ENCODE data around the gene SMAD5.

GRCh38 chr5:136185974-136186665 lies 53.5 kb downstream of the SMAD5 start:
- no peak for TF ChIP-seq CTCF (conservative IDR thresholded peaks at IDR 0.05)
- no peak for TF ChIP-seq ZFX (IDR thresholded peaks at IDR 0.05)
